Prostate gland (tissue), 2 donors: ENCODE results near the gene POU2AF3. TPM values are rescaled to one million over a fixed set of nuclear protein-coding genes. Genes with fewer than 3 reads are reported as not detected.
A peak's percentile ranks its signal among the peaks of the same experiment; 100 is the strongest.

ENCODE experiments used
- DNase-seq: peaks from one replicate; pipeline ENCODE4 v3.0.0-alpha.2; 2019; ENCODE audit warnings: low spot score
- H3K27ac ChIP-seq, 2 donors: fragments of 200-600 bp; sonication (generic); 2 replicates each; pipeline ENCODE4 v1.5.1; 2017 to 2019
- H3K27me3 ChIP-seq: fragments of 200-600 bp; sonication (generic); replicated peaks from 2 replicates; pipeline ENCODE4 v1.5.1; 2019; ENCODE audit not compliant: insufficient read depth
- H3K36me3 ChIP-seq, 2 donors: fragments of 200-600 bp; sonication (generic); 1 replicate in 1 of 2; 2 replicates in 1 of 2; pipeline versions ENCODE4 v1.5.1 to v1.8.1; 2017 to 2019
- H3K4me1 ChIP-seq: fragments of 200-600 bp; sonication (generic); replicated peaks from 2 replicates; pipeline ENCODE4 v1.5.1; 2019
- H3K4me3 ChIP-seq, 2 donors: fragments of 200-600 bp; sonication (generic); 2 replicates each; pipeline ENCODE4 v1.5.1; 2017 to 2019
- H3K9me3 ChIP-seq: fragments of 200-600 bp; sonication (generic); 2 replicates; pipeline ENCODE4 v1.5.1; 2017
- CTCF ChIP-seq, 4 experiments: fragments of 200-600 bp in 2 of 4; fragments of 450-650 bp in 2 of 4; sonication (generic) in 2 of 4; IDR thresholded peaks; 1 replicate in 3 of 4; 2 replicates in 1 of 4; pipeline ENCODE4 v1.5.1; 2016 to 2019; ENCODE audit warnings: antibody characterized with exemption in 4 of 4, mild to moderate bottlenecking in 2 of 4, moderate library complexity in 2 of 4
- POLR2A ChIP-seq: fragments of 450-650 bp; IDR thresholded peaks from one replicate; pipeline ENCODE4 v1.6.1; 2016; ENCODE audit warnings: antibody characterized with exemption, mild to moderate bottlenecking
- POLR2AphosphoS5 ChIP-seq: sonication (generic); formaldehyde crosslinking; IDR thresholded peaks from one replicate; pipeline ENCODE4 v1.6.1; 2017; ENCODE audit warnings: antibody characterized with exemption
- WGBS: methylation state at CpG from one replicate; pipeline ENCODE4 v1.1.5; 2018; 5-methylcytosine and 5-hydroxymethylcytosine counted together
- intact Hi-C: fragments of 100-400 bp; cut with DNase I; formaldehyde crosslinking; loops from one replicate; pipeline ENCODE4 v1.14.2; 2022
- total RNA-seq, 2 donors: library from RNA; depleted of rRNA; stranded (reverse); fragments of >200 nt; gene quantifications; one replicate each; pipeline ENCODE4 v1.1.0, GENCODE V29; 2016

POU2AF3 gene
- total RNA-seq, 2 donors from 2014 or later: 7.7 to 9.5 TPM

GRCh38 chr11:111320728-111321568 is 22.6 kb downstream of the POU2AF3 start:
- DNase-seq: no peak
- 61% methylated on average over 5 of the region's 5 CpGs for WGBS
- no peak for TF ChIP-seq POLR2A
- no peak for TF ChIP-seq POLR2AphosphoS5
- no peak for TF ChIP-seq CTCF (IDR thresholded peaks at IDR 0.05)
- H3K4me1 ChIP-seq: no peaks in the 10 kb centered on the region
- no peaks in the 10 kb centered on the region for H3K9me3 ChIP-seq
- H3K27me3 ChIP-seq: no peaks in the 10 kb centered on the region
- H3K27ac ChIP-seq: no peak overlapping the region
- no peaks in the 10 kb centered on the region for H3K36me3 ChIP-seq
- intact Hi-C loops: no loop called here
- no peak overlapping the region for H3K4me3 ChIP-seq

GRCh38 chr11:111322534-111322933 is 24.2 kb downstream of the POU2AF3 start:
- no peaks in the 10 kb centered on the region for H3K36me3 ChIP-seq
- 80% methylated on average over 2 of the region's 2 CpGs for WGBS
- no peaks in the 10 kb centered on the region for H3K9me3 ChIP-seq
- TF ChIP-seq CTCF (IDR thresholded peaks at IDR 0.05): no peak
- TF ChIP-seq POLR2AphosphoS5: no peak
- TF ChIP-seq POLR2A: no peak
- intact Hi-C loops: no loop called here
- no peaks in the 10 kb centered on the region for H3K27me3 ChIP-seq
- H3K4me3 ChIP-seq: no peak overlapping the region
- H3K27ac ChIP-seq: no peak overlapping the region
- no peak for DNase-seq
- no peaks in the 10 kb centered on the region for H3K4me1 ChIP-seq

GRCh38 chr11:111324277-111324720 is 26.0 kb downstream of the POU2AF3 start:
- Histone ChIP-seq H3K27ac (peak overlapping the region; percentile 4 to 53), H3K4me1 (peaks cover 4% of the 10 kb centered on the region), H3K36me3 (no peaks in the 10 kb centered on the region), H3K4me3 (no peak overlapping the region), H3K9me3 (no peaks in the 10 kb centered on the region), H3K27me3 (no peaks in the 10 kb centered on the region)
- TF ChIP-seq POLR2AphosphoS5 (no peak), POLR2A (no peak), CTCF (IDR thresholded peaks at IDR 0.05) (no peak)
- DNase-seq: no peak
- WGBS: 16% methylated on average over 5 of the region's 5 CpGs
- intact Hi-C loops: no loop called here

GRCh38 chr11:111325259-111325658 is 26.9 kb downstream of the POU2AF3 start:
- no peaks in the 10 kb centered on the region for H3K9me3 ChIP-seq
- no peak for TF ChIP-seq POLR2A
- no peak for TF ChIP-seq CTCF (IDR thresholded peaks at IDR 0.05)
- no peak for TF ChIP-seq POLR2AphosphoS5
- peaks cover 4% of the 10 kb centered on the region for H3K4me1 ChIP-seq
- H3K36me3 ChIP-seq: no peaks in the 10 kb centered on the region
- intact Hi-C loops: no loop called here
- WGBS: 78% methylated on average over 5 of the region's 5 CpGs
- H3K27me3 ChIP-seq: no peaks in the 10 kb centered on the region
- no peak overlapping the region for H3K4me3 ChIP-seq
- peak overlapping the region in 1 of 2 donors; percentile 53 for H3K27ac ChIP-seq
- no peak for DNase-seq

GRCh38 chr11:111326824-111327223 is 28.5 kb downstream of the POU2AF3 start:
- DNase-seq: no peak
- TF ChIP-seq POLR2A (no peak), POLR2AphosphoS5 (no peak), CTCF (IDR thresholded peaks at IDR 0.05) (no peak)
- peaks cover 4% of the 10 kb centered on the region for H3K4me1 ChIP-seq
- H3K27me3 ChIP-seq: no peaks in the 10 kb centered on the region
- H3K4me3 ChIP-seq: no peak overlapping the region
- intact Hi-C loops: no loop called here
- peak overlapping the region in 1 of 2 donors; percentile 10 for H3K27ac ChIP-seq
- no peaks in the 10 kb centered on the region for H3K9me3 ChIP-seq
- H3K36me3 ChIP-seq: no peaks in the 10 kb centered on the region
- WGBS: 41% methylated on average over 4 of the region's 4 CpGs
